GM19023 (cell line): Measurements from ENCODE around the gene NHLH1.
"Not testable (repeated sequence)": the region's sequence is repeated elsewhere in the genome, so short reads cannot be mapped to it uniquely, and the experiment has no call there.

Experiments
- ATAC-seq: cut with Tn5 transposase; IDR thresholded peaks from one replicate; pipeline ENCODE4 v1.9.1; 2021; ENCODE audit warnings: mild to moderate bottlenecking, moderate library complexity; ENCODE audit not compliant: unreplicated experiment

NHLH1 gene

GRCh38 chr1:160376525-160377131, 9.8 kb downstream of the NHLH1 start:
- ATAC-seq: no peak

GRCh38 chr1:160377585-160378206, 10.8 kb downstream of the NHLH1 start:
- no peak for ATAC-seq

GRCh38 chr1:160384812-160385211, 17.9 kb downstream of the NHLH1 start:
- not testable (repeated sequence) for ATAC-seq

GRCh38 chr1:160388406-160388805, 21.5 kb downstream of the NHLH1 start:
- ATAC-seq: not testable (repeated sequence)

DNA sequence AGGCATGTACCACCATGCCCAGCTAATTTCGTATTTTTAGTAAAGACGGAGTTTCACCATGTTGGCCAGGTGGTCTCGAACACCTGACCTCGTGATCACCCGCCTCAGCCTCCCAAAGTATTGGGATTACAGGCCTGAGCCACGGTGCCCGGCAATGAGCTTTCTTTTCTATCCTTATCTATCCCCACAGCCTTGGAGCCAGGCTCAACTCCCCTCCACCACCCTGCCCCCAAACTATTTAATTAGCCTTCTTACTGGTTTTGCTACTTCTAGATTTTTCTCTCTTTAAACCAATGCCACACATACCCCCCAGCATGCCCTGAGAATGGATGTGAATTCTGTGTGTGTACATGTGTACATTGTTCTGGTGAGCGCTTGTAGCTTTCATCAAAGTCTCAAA, 27.8 kb downstream of the NHLH1 start:
- ATAC-seq: no peak

DNA sequence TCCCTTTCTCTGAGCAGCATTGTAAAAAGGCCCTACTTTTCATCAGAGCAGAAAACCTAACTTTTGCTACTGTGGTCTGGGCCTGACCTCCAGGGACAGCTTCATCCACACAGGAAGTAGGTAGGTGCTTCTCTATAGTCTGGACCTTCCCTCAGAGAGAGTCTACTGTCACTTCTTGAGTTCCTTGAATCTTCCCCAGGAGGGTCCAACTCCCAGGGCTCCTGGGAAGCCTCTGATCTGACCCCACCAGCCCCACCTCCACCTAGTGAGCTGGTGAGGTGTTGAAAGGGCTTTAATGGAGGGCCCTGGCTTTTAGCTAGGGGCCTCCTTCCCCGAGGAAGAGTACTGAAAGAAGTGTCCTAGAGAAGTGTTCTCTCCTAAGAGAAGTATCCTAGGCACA, 30.8 kb downstream of the NHLH1 start:
- no peak for ATAC-seq

- ATAC-seq: no peak
These were observed 32.0 kb downstream of the NHLH1 start for GRCh38 chr1:160398823-160399222.

DNA sequence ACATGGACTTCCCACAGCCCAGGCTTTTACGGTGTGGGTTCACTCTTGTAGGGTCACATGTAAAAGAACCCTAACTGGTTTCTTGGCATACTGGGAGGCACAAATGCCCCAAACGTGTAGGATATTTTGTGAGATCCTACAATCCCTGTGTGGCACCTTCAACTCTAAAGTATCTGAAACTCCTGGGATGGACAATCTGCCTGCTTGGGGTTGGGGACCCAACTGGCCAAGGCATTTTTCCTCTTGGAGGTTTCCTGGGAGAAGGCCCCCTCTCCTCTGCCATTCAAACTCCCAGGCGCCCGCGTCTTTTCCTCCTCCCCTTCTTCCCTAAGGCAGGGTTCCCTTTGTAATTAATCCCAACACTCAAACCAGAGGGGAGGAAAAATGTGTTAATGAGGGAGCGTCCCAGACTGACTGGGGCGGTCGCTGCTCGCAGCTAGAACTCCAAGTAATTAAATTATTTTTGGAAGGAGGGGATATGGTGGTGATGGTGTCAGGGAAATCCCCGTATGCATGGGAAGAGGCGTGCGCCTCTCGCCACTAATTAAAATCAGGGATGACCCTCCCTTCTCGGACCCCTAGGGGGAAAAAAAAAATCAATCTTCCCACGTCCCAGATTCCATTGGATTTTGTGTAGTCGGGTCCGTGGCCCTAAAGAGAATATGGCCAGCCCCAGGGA, 32.8 kb downstream of the NHLH1 start:
- ATAC-seq: no peak

GRCh38 chr1:160400223-160400645, 33.4 kb downstream of the NHLH1 start, which contains the start of gene VANGL2:
TSS of gene VANGL2 (plus strand) at chr1:160400564. CDS start at chr1:160415838, 15,274 bp downstream.
- ATAC-seq: no peak

- ATAC-seq: no peak
These were observed 34.0 kb downstream of the NHLH1 start for GRCh38 chr1:160400646-160401486.

GRCh38 chr1:160401487-160401805, 34.6 kb downstream of the NHLH1 start:
- ATAC-seq: no peak

DNA sequence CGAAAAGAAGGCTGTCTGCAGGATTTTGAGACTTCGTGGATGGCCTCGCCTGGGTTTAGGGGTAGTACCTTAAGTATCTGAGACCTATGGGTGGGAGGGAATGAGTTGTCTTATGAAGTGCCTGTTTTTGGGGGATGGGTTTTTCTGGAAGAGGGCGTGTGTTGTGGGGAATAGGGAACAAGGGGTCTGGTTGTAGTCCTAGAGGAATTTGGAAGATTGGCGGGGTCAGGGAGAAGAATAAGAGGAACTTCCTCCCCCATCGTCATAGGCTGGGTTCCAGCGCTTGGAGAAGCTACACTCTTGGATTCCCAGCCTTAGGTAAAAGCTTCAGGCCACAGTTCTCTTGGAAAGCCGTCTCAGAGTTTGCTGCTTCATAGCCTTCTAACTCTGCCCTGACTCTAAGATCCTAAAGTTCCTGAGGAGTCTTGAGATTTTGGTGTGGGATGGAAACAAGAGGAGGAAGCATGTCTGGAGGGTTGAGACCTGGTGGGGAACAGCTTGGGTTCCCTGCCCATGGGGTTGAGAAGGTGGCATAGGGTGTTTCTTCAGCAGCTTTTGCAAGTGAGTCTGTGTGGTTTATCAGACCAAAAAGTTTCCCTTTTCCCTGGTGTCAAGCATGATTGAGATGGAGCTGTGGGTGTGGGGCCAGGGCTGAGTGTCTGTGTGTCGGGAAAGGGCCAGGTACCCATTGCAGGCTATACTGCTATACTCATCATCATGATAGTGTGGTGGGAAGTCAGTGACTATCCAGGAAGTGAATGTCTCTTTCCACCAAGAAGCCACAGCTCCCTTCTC, 35.3 kb downstream of the NHLH1 start:
- no peak for ATAC-seq

DNA sequence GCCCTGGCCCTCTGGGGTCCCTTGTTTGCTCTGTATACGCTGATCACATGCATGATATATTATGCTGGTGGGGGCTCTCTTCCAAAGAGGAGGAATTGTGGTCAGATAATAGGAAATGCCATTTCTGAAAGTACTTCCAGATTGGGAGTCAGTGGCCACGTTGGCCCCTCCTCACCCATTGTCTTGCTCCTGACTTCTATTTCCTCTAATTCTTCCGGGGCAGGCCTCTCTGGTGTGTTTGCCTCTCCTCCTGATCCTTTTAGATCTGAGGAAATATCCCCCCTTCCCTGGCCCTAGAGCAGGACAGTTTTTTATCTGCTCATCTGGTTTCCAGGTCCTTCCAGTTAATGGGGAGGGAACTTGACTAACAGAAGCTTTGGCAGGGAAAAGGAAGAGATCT, 36.4 kb downstream of the NHLH1 start:
- ATAC-seq: no peak

DNA sequence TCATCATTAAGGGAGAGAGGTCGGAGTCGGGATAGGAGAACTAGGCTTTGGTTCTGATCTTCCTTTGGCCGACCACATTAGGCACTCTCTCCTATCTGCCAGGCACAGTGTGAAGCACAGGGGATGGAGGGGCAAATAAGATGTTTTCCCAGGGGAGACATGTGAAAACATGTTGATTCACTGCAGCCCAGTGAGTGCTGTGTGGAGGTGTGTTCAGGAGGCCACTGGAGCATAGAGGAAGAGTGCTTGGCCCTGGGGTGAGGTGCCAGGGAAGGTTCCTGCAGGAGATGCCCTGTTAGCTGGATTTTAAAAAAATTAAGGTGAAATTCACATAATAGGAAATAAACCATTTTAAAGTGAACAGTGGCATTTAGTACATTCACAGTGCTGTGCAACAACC, 37.2 kb downstream of the NHLH1 start:
- ATAC-seq: no peak

DNA sequence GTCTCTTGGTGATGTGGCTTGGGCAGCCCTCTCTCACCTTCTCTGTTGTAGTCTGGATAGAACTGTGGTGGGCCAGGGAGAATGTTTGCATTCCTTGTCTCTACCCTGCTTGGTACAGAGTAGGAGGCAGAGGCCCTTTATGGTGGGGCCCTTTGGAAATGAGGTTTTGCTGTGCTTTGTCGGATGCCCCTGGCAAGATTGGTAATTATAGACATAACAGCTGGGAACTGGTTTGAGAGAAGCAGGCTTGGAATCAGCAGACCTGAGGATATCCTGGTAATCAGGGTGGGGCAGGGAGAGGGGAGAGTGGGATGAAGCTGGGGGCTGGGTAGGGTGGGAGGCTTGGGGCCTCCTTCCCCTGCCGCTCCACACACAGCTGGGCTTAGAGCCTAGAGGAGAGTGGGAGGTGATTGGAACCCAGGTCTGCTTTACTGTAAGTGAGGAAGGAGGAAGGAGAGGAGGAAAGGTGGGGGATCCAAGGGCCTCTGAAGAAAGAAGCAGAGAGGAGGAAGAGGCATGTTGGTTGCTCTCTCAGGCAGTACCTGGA, 38.5 kb downstream of the NHLH1 start:
- ATAC-seq: no peak

DNA sequence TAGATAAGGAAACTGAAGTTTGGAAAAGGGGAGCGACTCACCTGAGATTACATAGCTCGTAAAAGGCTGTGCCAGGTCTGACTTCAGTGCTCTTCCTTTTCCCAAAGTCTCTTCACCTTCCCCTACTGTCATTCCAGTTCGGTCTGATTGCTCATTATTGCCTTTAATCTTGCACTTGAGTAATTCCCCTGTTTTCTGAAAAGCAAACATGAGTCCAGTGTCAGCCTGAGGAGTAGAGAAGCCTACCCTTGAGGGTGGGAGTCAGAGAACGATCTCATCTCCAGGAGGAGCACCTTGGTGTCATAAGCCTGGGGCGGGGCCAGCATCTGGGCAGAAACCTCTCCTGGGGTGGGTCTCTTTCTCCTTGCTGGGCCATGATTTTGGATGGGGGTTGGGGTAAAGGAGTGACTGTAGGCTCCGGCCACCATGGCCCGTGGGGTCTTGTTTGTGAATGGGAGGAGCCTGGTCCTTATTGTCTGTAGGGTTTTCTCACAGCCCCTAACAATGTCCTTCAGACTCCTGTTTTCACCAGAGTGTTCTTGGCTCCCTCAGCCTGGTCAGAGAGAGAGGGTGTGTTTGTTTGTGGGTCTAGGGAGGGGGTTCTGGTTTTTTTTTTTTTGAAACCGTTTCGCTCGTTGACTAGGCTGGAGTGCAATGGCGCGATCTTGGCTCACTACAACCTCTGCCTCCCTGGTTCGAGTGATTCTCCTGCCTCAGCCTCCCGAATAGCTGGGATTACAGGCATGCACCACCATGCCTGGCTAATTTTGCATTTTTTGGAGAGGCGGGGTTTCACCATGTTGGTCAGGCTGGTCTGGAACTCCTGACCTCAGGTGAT, 39.5 kb downstream of the NHLH1 start:
- no peak for ATAC-seq

- ATAC-seq: no peak
These were observed 41.2 kb downstream of the NHLH1 start for GRCh38 chr1:160407839-160408801.

DNA sequence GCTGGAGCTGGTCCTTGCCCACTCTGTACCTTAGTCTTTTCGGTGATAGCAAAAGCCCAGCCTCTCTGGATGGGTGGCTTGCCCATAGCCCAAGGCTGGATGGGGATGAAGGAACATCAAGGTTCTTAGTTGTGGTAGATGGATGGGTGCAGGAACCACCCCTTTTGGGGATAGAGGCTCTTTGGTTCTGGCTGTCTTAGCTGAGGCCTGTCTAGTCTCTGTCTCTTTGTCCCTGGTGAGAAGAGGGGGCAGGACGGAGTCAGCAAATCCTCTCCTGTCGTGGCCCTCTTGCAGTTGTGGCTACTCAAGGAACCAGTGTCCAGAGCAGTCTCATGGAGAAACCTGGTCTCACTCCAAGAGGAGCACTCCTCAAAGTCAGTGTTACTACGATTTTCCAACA, 42.0 kb downstream of the NHLH1 start:
- no peak for ATAC-seq
